Neural cell (in vitro differentiated cells): ENCODE results near the gene RGL3. TPM values are rescaled to one million over a fixed set of nuclear protein-coding genes. Genes with fewer than 3 reads are reported as not detected.
A peak's percentile ranks its signal among the peaks of the same experiment; 100 is the strongest.

ENCODE experiments used
- H2AFZ ChIP-seq: fragments of 200-600, 300-800 bp; sonication (generic), shearing (Covaris generic); 2 replicates; pipeline ENCODE4 v1.6.0; 2014; ENCODE audit warnings: low read depth, mild to moderate bottlenecking, antibody characterized with exemption, low read length, moderate library complexity
- H3F3A ChIP-seq: fragments of 200-600 bp; shearing (Covaris generic); 2 replicates; pipeline ENCODE4 v1.6.1; 2016; ENCODE audit warnings: mild to moderate bottlenecking, moderate library complexity, mixed read lengths, antibody characterized with exemption, low read length; ENCODE audit not compliant: insufficient read depth, poor library complexity, severe bottlenecking
- H3K27ac ChIP-seq: fragments of 200-600, 300-800 bp; sonication (generic), shearing (Covaris generic); 2 replicates; pipeline ENCODE4 v1.5.1; 2014; ENCODE audit warnings: mild to moderate bottlenecking, low read length, moderate library complexity
- H3K27me3 ChIP-seq: fragments of 300-800, 200-600 bp; sonication (generic), shearing (Covaris generic); 2 replicates; pipeline ENCODE4 v1.6.0; 2014; ENCODE audit warnings: mild to moderate bottlenecking, low read depth, low read length, moderate library complexity; ENCODE audit not compliant: insufficient read depth
- H3K36me3 ChIP-seq: fragments of 300-800, 200-600 bp; sonication (generic), shearing (Covaris generic); 2 replicates; pipeline ENCODE4 v1.5.1; 2014; ENCODE audit warnings: mild to moderate bottlenecking, antibody characterized with exemption, low read length, moderate library complexity; ENCODE audit not compliant: insufficient read depth
- H3K4me2 ChIP-seq: fragments of 300-800, 200-600 bp; sonication (generic), shearing (Covaris generic); 2 replicates; pipeline ENCODE4 v1.6.0; 2014; ENCODE audit warnings: mild to moderate bottlenecking, low read length
- H3K4me3 ChIP-seq: fragments of 300-800, 200-600 bp; sonication (generic), shearing (Covaris generic); 2 replicates; pipeline ENCODE4 v1.5.1; 2014; ENCODE audit warnings: mild to moderate bottlenecking, low read length, moderate library complexity
- H3K79me2 ChIP-seq: fragments of 200-600 bp; shearing (Covaris generic); replicated peaks from 2 replicates; pipeline ENCODE4 v1.6.0; 2014; ENCODE audit warnings: mild to moderate bottlenecking, low read length, moderate library complexity; ENCODE audit not compliant: insufficient read depth
- H3K9ac ChIP-seq: fragments of 300-800, 200-600 bp; sonication (generic), shearing (Covaris generic); 2 replicates; pipeline ENCODE4 v1.6.1; 2016; ENCODE audit warnings: mild to moderate bottlenecking, low read length, mixed read lengths
- H3K9me2 ChIP-seq: fragments of 200-600 bp; shearing (Covaris generic); 2 replicates; pipeline ENCODE4 v1.6.1; 2016; ENCODE audit warnings: mild to moderate bottlenecking, low read length, mixed read lengths; ENCODE audit not compliant: insufficient read depth
- H3K9me3 ChIP-seq: fragments of 200-600, 300-800 bp; sonication (generic), shearing (Covaris generic); 2 replicates; pipeline ENCODE4 v1.6.1; 2016; ENCODE audit warnings: mild to moderate bottlenecking, mixed run types, low read length, moderate library complexity, mixed read lengths
- H4K20me1 ChIP-seq: fragments of 200-600 bp; shearing (Covaris generic); 2 replicates; pipeline ENCODE4 v1.6.1; 2016; ENCODE audit warnings: mild to moderate bottlenecking, mixed run types; ENCODE audit not compliant: insufficient read depth
- CTCF ChIP-seq: fragments of 450-650 bp; IDR thresholded peaks from 2 replicates; pipeline ENCODE4 v1.5.1; 2014; ENCODE audit warnings: antibody characterized with exemption, mild to moderate bottlenecking, moderate library complexity; ENCODE audit not compliant: poor library complexity, severe bottlenecking
- EP300 ChIP-seq: fragments of 450-650 bp; conservative IDR thresholded peaks from 2 replicates; pipeline ENCODE4 v1.6.1; 2014; ENCODE audit warnings: antibody characterized with exemption, mild to moderate bottlenecking, moderate library complexity; ENCODE audit not compliant: poor library complexity, severe bottlenecking
- EZH2 ChIP-seq: fragments of 200-600, 300-800 bp; shearing (Covaris generic), sonication (generic); IDR thresholded peaks from 2 replicates; pipeline ENCODE4 v1.6.1; 2014; ENCODE audit warnings: antibody characterized with exemption, low read length, borderline replicate concordance, mild to moderate bottlenecking; ENCODE audit not compliant: insufficient read depth, poor library complexity, severe bottlenecking
- MXI1 ChIP-seq: fragments of 450-650 bp; conservative IDR thresholded peaks from 2 replicates; pipeline ENCODE4 v1.6.1; 2014; ENCODE audit warnings: antibody characterized with exemption, mild to moderate bottlenecking; ENCODE audit not compliant: poor library complexity, severe bottlenecking
- POLR2AphosphoS5 ChIP-seq: IDR thresholded peaks from 2 replicates; pipeline ENCODE4 v1.6.1; 2012
- RAD21 ChIP-seq: fragments of 450-650 bp; conservative IDR thresholded peaks from 2 replicates; pipeline ENCODE4 v1.6.1; 2014; ENCODE audit warnings: antibody characterized with exemption, mild to moderate bottlenecking, moderate library complexity
- REST ChIP-seq: IDR thresholded peaks from 2 replicates; pipeline ENCODE4 v1.6.1; 2012; ENCODE audit warnings: borderline replicate concordance
- SMC3 ChIP-seq: fragments of 450-650 bp; conservative IDR thresholded peaks from 2 replicates; pipeline ENCODE4 v1.6.1; 2014; ENCODE audit warnings: antibody characterized with exemption, mild to moderate bottlenecking, moderate library complexity; ENCODE audit not compliant: poor library complexity
- TAF1 ChIP-seq: IDR thresholded peaks from 2 replicates; pipeline ENCODE4 v1.6.1; 2012; ENCODE audit warnings: low read depth
- polyA plus RNA-seq: library from polyadenylated mRNA; depleted of rRNA; stranded (reverse); fragments of >200 nt; gene quantifications from 2 replicates; pipeline ENCODE4 v1.2.3, GENCODE V29; 2014

The RGL3 gene
- polyA plus RNA-seq, 1 donor from 2014 or later = not detected

GRCh38 chr19:11373166-11373884 is 45.8 kb downstream of the RGL3 start:
- Histone ChIP-seq H3K9ac (peak overlapping the region; percentile 94), H3F3A (peaks cover 9% of the 10 kb centered on the region), H3K27me3 (no peaks in the 10 kb centered on the region), H3K9me2 (no peaks in the 10 kb centered on the region), H3K9me3 (no peaks in the 10 kb centered on the region), H2AFZ (peak overlapping the region; percentile 65), H3K27ac (peak overlapping the region; percentile 100), H4K20me1 (no peaks in the 10 kb centered on the region), H3K4me2 (peak overlapping the region; percentile 94), H3K79me2 (no peaks in the 10 kb centered on the region), H3K36me3 (no peaks in the 10 kb centered on the region), H3K4me3 (peak overlapping the region; percentile 71)
- TF ChIP-seq EZH2 = no peak
- peak; percentile 85 for TF ChIP-seq TAF1
- peak; percentile 99 for TF ChIP-seq MXI1
- TF ChIP-seq EP300 = peak; percentile 86
- peak; percentile 12 for TF ChIP-seq CTCF
- TF ChIP-seq RAD21 = peak; percentile 62
- peak; percentile 90 for TF ChIP-seq REST
- peak; percentile 78 for TF ChIP-seq POLR2AphosphoS5
- TF ChIP-seq SMC3 = peak; percentile 62

GRCh38 chr19:11370744-11371143 is 48.4 kb downstream of the RGL3 start:
- H3K9me2 ChIP-seq = no peaks in the 10 kb centered on the region
- no peaks in the 10 kb centered on the region for H3K27me3 ChIP-seq
- no peaks in the 10 kb centered on the region for H3K79me2 ChIP-seq
- no peak overlapping the region for H3K27ac ChIP-seq
- H3K4me2 ChIP-seq = no peak overlapping the region
- peaks cover 9% of the 10 kb centered on the region for H3F3A ChIP-seq
- H3K36me3 ChIP-seq = no peaks in the 10 kb centered on the region
- TF ChIP-seq EZH2 (no peak), EP300 (no peak), CTCF (no peak), TAF1 (no peak), MXI1 (no peak), RAD21 (no peak), SMC3 (no peak), POLR2AphosphoS5 (no peak), REST (no peak)
- no peak overlapping the region for H3K4me3 ChIP-seq
- H3K9me3 ChIP-seq = no peaks in the 10 kb centered on the region
- no peak overlapping the region for H2AFZ ChIP-seq
- H4K20me1 ChIP-seq = no peaks in the 10 kb centered on the region
- no peak overlapping the region for H3K9ac ChIP-seq
